ENCODE data around the gene SEMA5A. TPM values are rescaled to one million over a fixed set of nuclear protein-coding genes. Genes with fewer than 3 reads are reported as not detected.
A peak's percentile ranks its signal among the peaks of the same experiment; 100 is the strongest.

The SEMA5A gene
- total RNA-seq, 1 experiment from 2014 or later: 0.15 TPM

DNA sequence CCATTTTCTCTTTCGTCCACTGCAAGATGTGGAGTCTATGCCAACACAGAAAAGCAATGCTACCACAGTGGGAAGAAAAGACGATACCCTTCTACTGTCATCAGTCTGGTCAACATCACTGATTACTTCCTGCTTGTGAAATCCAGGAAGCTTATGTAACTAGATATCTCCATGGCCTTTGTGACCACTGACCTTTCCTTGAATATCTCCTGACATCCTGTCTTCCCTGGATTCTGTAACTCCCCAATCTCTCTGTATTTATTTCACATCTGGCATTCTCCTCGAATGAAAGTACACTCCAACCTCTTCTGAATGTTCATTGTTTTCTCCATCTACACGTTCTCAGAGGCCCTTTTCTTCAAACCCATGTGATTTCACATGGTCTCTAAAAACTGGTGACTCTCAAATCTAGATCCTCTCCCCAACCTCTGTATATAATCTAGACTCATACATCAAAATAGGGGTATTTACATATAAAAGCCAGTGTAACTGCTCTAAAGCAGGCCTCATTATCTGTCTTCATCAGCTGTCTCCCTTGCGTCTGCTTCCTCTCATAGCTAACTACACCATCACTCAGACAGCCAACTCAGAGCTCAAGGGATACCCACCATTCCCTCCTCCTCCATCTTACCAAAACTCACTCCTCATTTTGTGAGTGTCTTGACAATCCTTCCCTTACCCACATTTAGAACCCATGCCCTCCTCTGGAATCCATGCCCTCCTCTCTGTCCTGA, 156.8 kb downstream of the SEMA5A start:
- no peak overlapping the region for H3K4me3 ChIP-seq (ENCODE audit: low read depth in 2 of 2, low read length in 2 of 2)
- no peaks in the 10 kb centered on the region for H3K36me3 ChIP-seq (ENCODE audit: control insufficient read depth, insufficient read depth, low read length)
- intact Hi-C loops (cut with micrococcal nuclease; ENCODE audit: unreplicated experiment) (no loop called here), in situ Hi-C loops (cut with HindIII; ENCODE audit: low pct_unique_long_range_greater_than_20kb, low sequenced_read_pairs) (no loop called here)
- no peaks in the 10 kb centered on the region for H3K9me3 ChIP-seq (ENCODE audit: control insufficient read depth, insufficient read depth, low read depth, low read length)
- CTCF ChIA-PET: no interaction called here
- H3K27me3 ChIP-seq (ENCODE audit: control insufficient read depth, insufficient read depth, low read length): no peaks in the 10 kb centered on the region
- no peak overlapping the region for H3K27ac ChIP-seq (ENCODE audit: low read length)
- TF ChIP-seq, protein P1, sequence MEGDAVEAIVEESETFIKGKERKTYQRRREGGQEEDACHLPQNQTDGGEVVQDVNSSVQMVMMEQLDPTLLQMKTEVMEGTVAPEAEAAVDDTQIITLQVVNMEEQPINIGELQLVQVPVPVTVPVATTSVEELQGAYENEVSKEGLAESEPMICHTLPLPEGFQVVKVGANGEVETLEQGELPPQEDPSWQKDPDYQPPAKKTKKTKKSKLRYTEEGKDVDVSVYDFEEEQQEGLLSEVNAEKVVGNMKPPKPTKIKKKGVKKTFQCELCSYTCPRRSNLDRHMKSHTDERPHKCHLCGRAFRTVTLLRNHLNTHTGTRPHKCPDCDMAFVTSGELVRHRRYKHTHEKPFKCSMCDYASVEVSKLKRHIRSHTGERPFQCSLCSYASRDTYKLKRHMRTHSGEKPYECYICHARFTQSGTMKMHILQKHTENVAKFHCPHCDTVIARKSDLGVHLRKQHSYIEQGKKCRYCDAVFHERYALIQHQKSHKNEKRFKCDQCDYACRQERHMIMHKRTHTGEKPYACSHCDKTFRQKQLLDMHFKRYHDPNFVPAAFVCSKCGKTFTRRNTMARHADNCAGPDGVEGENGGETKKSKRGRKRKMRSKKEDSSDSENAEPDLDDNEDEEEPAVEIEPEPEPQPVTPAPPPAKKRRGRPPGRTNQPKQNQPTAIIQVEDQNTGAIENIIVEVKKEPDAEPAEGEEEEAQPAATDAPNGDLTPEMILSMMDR (IDR thresholded peaks at IDR 0.05): no peak
- no peak for TF ChIP-seq SIN3A (IDR thresholded peaks at IDR 0.05; ENCODE audit: borderline replicate concordance, insufficient read depth, low read depth, low read length)
- TF ChIP-seq, protein P2, sequence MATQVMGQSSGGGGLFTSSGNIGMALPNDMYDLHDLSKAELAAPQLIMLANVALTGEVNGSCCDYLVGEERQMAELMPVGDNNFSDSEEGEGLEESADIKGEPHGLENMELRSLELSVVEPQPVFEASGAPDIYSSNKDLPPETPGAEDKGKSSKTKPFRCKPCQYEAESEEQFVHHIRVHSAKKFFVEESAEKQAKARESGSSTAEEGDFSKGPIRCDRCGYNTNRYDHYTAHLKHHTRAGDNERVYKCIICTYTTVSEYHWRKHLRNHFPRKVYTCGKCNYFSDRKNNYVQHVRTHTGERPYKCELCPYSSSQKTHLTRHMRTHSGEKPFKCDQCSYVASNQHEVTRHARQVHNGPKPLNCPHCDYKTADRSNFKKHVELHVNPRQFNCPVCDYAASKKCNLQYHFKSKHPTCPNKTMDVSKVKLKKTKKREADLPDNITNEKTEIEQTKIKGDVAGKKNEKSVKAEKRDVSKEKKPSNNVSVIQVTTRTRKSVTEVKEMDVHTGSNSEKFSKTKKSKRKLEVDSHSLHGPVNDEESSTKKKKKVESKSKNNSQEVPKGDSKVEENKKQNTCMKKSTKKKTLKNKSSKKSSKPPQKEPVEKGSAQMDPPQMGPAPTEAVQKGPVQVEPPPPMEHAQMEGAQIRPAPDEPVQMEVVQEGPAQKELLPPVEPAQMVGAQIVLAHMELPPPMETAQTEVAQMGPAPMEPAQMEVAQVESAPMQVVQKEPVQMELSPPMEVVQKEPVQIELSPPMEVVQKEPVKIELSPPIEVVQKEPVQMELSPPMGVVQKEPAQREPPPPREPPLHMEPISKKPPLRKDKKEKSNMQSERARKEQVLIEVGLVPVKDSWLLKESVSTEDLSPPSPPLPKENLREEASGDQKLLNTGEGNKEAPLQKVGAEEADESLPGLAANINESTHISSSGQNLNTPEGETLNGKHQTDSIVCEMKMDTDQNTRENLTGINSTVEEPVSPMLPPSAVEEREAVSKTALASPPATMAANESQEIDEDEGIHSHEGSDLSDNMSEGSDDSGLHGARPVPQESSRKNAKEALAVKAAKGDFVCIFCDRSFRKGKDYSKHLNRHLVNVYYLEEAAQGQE (IDR thresholded peaks at IDR 0.05; ENCODE audit: insufficient read depth in 1 of 2, low read depth in 2 of 2, low read length in 1 of 2): no peak
- no peak for TF ChIP-seq TCF7L2 (IDR thresholded peaks at IDR 0.05; ENCODE audit: low read depth, low read length)
- TF ChIP-seq POLR2AphosphoS5 (IDR thresholded peaks at IDR 0.05; ENCODE audit: low read depth, low read length): no peak
- BruUV-seq (replicated peaks): no TSS peak
- DNase-seq (ENCODE audit: low read depth, low spot score) (no peak), ATAC-seq (no peak)
- no peaks in the 10 kb centered on the region for H3K4me1 ChIP-seq (ENCODE audit: control insufficient read depth, insufficient read depth, low read length)
- POLR2A ChIA-PET: no interaction called here

DNA sequence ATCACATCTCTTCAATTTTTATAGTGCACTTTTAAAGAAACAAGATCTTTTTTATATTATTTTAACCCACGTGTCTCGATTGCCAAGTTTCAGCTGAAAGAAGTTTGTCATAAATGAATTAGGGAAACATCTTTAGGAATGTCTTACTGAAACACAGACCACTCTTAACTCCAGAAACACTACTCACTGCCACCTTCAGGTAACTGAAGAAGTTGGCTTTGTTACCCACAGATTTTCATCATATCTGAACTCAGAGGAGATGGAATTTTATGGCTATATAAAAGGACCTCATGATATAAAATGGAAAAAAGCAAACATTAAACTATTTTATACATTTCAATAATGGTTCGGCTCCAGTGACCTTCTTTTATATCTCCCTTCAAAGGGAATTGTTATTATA, 158.0 kb downstream of the SEMA5A start:
- in situ Hi-C loops (cut with HindIII; ENCODE audit: low pct_unique_long_range_greater_than_20kb, low sequenced_read_pairs): no loop called here
- CTCF ChIA-PET: interaction anchor here (0.6 kb wide), 1 partner anchor 12 kb away, joined by 6 read pairs; no protein-coding TSS in a partner anchor
- TF ChIP-seq, protein P2 (IDR thresholded peaks at IDR 0.05; ENCODE audit: insufficient read depth in 1 of 2, low read depth in 2 of 2, low read length in 1 of 2): no peak
- TF ChIP-seq POLR2AphosphoS5 (IDR thresholded peaks at IDR 0.05; ENCODE audit: low read depth, low read length) (no peak), SIN3A (IDR thresholded peaks at IDR 0.05; ENCODE audit: borderline replicate concordance, insufficient read depth, low read depth, low read length) (no peak)
- TF ChIP-seq, protein P1 (IDR thresholded peaks at IDR 0.05): peak; percentile 4; the same call in 1 of the 2 replicates
- no peak overlapping the region for H3K4me3 ChIP-seq (ENCODE audit: low read depth in 2 of 2, low read length in 2 of 2)
- no peak overlapping the region for H3K27ac ChIP-seq (ENCODE audit: low read length)
- POLR2A ChIA-PET: interaction anchor here (0.7 kb wide), 1 partner anchor 334 kb away, joined by 4 read pairs; no protein-coding TSS in a partner anchor
- DNase-seq (ENCODE audit: low read depth, low spot score) (no peak), ATAC-seq (no peak)
- H3K9me3 ChIP-seq (ENCODE audit: control insufficient read depth, insufficient read depth, low read depth, low read length): no peaks in the 10 kb centered on the region
- H3K4me1 ChIP-seq (ENCODE audit: control insufficient read depth, insufficient read depth, low read length): no peaks in the 10 kb centered on the region
- no TSS peak for BruUV-seq (replicated peaks)
- intact Hi-C loops (cut with micrococcal nuclease; ENCODE audit: unreplicated experiment): no loop called here
- no peaks in the 10 kb centered on the region for H3K27me3 ChIP-seq (ENCODE audit: control insufficient read depth, insufficient read depth, low read length)
- no peaks in the 10 kb centered on the region for H3K36me3 ChIP-seq (ENCODE audit: control insufficient read depth, insufficient read depth, low read length)
